ENCODE results near the gene CUL5. TPM values are rescaled to one million over a fixed set of nuclear protein-coding genes. Genes with fewer than 3 reads are reported as not detected.
"Not testable (repeated sequence)": the region's sequence is repeated elsewhere in the genome, so short reads cannot be mapped to it uniquely, and the experiment has no call there.

Gene CUL5
- total RNA-seq, 1 experiment from 2014 or later, result 75.4 TPM

DNA sequence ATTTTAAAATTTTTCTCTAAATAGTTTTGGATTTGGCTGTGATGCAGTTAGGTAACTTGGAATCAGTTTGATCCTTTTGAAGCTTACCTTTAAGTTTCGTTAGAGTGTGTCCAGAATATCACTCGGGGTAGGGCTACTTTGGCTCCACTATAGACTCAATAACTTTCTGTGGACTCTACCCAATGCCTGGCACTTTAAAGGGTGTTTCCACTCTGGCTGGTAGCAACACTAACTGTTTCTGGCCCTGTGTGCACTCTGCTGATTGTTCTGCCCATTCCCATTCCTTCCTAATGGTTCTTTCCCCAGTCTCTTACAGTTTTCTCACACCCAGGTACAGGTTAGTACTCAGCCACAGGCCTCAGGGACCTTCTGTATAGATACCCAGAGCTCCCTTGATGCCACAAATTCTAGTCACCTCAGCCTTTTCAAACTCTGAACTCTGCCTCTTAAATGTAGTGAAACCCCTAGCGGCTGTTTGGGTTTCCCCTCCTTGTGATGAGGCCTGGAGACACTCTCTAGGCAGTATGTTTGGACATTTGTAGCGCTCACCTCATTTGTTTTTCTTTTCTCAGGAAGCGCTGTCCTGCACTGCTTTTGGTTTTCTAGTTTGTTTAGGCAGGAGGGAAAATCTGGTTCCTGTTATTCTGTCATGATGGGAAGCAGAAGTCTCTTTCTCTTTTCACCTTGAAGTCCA, 16.8 kb downstream of the CUL5 start:
- Mint-ChIP-seq H3K36me3 (ENCODE audit: insufficient read depth, unreplicated experiment) (peaks cover 10% of the 10 kb centered on the region), H3K4me1 (ENCODE audit: low read depth, unreplicated experiment) (peaks cover 14% of the 10 kb centered on the region), H3K27me3 (ENCODE audit: insufficient read depth, unreplicated experiment) (no peaks in the 10 kb centered on the region), H3K9me3 (ENCODE audit: unreplicated experiment) (no peaks in the 10 kb centered on the region), H3K27ac (ENCODE audit: unreplicated experiment) (no peak overlapping the region), H3K4me3 (ENCODE audit: unreplicated experiment) (no peak overlapping the region)
- CTCF ChIA-PET, result interaction anchor here (0.6 kb wide), 1 partner anchor 625 kb away, joined by 3 read pairs; no protein-coding TSS in a partner anchor
- Histone ChIP-seq H3K36me3 (ENCODE audit: control insufficient read depth, insufficient read depth, low read length) (no peaks in the 10 kb centered on the region), H3K4me1 (no peaks in the 10 kb centered on the region), H3K9me3 (no peaks in the 10 kb centered on the region), H3K27me3 (replicated peaks; ENCODE audit: control insufficient read depth, insufficient read depth, low read length) (no peaks in the 10 kb centered on the region), H3K4me3 (ENCODE audit: low read depth, low read length) (no peak overlapping the region)
- intact Hi-C loops (cut with micrococcal nuclease; ENCODE audit: unreplicated experiment), result no loop called here
- DNase-seq, result no peak
- TF ChIP-seq, protein P1, sequence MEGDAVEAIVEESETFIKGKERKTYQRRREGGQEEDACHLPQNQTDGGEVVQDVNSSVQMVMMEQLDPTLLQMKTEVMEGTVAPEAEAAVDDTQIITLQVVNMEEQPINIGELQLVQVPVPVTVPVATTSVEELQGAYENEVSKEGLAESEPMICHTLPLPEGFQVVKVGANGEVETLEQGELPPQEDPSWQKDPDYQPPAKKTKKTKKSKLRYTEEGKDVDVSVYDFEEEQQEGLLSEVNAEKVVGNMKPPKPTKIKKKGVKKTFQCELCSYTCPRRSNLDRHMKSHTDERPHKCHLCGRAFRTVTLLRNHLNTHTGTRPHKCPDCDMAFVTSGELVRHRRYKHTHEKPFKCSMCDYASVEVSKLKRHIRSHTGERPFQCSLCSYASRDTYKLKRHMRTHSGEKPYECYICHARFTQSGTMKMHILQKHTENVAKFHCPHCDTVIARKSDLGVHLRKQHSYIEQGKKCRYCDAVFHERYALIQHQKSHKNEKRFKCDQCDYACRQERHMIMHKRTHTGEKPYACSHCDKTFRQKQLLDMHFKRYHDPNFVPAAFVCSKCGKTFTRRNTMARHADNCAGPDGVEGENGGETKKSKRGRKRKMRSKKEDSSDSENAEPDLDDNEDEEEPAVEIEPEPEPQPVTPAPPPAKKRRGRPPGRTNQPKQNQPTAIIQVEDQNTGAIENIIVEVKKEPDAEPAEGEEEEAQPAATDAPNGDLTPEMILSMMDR (IDR thresholded peaks at IDR 0.05; ENCODE audit: insufficient read depth in 1 of 2, low read depth in 1 of 2, low read length in 1 of 2, severe bottlenecking in 1 of 2, unreplicated experiment in 1 of 2), result no peak
- POLR2A ChIA-PET, result no interaction called here
- BruUV-seq (replicated peaks), result no TSS peak

DNA sequence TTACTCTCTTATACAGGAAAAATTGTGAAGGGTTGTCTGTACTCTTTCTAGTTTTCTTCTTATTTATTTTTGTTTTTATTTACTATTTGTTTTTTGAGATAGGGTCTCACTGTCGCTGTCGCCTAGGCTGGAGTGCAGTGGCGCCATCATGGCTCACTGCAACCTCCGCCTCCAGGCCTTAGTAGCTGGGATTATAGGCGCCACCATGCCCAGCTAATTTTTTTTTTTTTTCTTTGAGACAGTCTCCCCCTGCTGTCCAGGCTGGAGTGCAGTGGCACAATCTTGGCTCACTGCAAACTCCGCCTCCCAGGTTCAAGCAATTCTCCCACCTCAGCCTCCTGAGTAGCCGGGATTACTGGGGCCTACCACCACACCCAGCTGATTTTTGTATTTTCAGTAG, 18.4 kb downstream of the CUL5 start:
- Mint-ChIP-seq H3K4me3 (ENCODE audit: unreplicated experiment) (no peak overlapping the region), H3K4me1 (ENCODE audit: low read depth, unreplicated experiment) (peaks cover 14% of the 10 kb centered on the region), H3K27me3 (ENCODE audit: insufficient read depth, unreplicated experiment) (no peaks in the 10 kb centered on the region), H3K36me3 (ENCODE audit: insufficient read depth, unreplicated experiment) (peaks cover 24% of the 10 kb centered on the region), H3K9me3 (ENCODE audit: unreplicated experiment) (no peaks in the 10 kb centered on the region), H3K27ac (ENCODE audit: unreplicated experiment) (no peak overlapping the region)
- Histone ChIP-seq H3K4me3 (ENCODE audit: low read depth, low read length) (no peak overlapping the region), H3K4me1 (no peaks in the 10 kb centered on the region), H3K36me3 (ENCODE audit: control insufficient read depth, insufficient read depth, low read length) (no peaks in the 10 kb centered on the region), H3K9me3 (no peaks in the 10 kb centered on the region), H3K27me3 (replicated peaks; ENCODE audit: control insufficient read depth, insufficient read depth, low read length) (no peaks in the 10 kb centered on the region)
- TF ChIP-seq, protein P1 (IDR thresholded peaks at IDR 0.05; ENCODE audit: insufficient read depth in 1 of 2, low read depth in 1 of 2, low read length in 1 of 2, severe bottlenecking in 1 of 2, unreplicated experiment in 1 of 2), result peak in 1 of 2 experiments; percentile 22
- intact Hi-C loops (cut with micrococcal nuclease; ENCODE audit: unreplicated experiment), result no loop called here
- no TSS peak for BruUV-seq (replicated peaks)
- ChIA-PET POLR2A (no interaction called here), CTCF (interaction anchor here (0.9 to 1.0 kb wide), 2 partner anchors 10 to 18 kb away, joined by 3 to 10 read pairs; partner anchors contain the start of gene CUL5)
- DNase-seq, result peak in 1 of 2 experiments; percentile 35

DNA sequence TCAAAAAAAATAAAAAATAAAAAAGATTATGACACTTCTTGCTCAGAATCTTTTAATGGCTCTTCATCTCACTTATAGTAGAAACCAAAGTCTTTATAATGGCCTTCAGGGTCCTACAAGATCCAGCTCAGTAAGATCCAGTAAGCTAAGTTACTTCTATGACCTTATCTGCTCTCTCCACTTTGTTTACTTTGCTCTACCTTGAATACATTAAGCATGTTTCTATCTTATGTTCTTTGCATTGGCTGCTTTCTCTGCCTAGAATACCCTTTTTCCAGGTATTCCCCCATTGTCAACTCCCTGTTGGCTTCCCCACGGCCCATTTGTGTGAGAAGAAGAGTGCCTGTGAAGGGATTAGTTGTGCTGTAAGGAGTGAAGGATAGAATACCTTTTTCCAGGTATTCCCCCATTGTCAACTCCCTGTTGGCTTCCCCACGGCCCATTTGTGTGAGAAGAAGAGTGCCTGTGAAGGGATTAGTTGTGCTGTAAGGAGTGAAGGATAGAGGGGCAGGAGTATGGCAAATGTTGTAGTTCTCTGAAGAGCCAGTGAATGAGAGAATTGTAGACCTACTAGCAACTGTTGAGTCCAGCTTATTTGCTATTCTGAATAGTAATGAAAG, 20.2 kb downstream of the CUL5 start:
- CTCF ChIA-PET; DNase-seq; H3K27me3 ChIP-seq (replicated peaks; ENCODE audit: control insufficient read depth, insufficient read depth, low read length); H3K36me3 ChIP-seq (ENCODE audit: control insufficient read depth, insufficient read depth, low read length); POLR2A ChIA-PET; H3K9me3 ChIP-seq; H3K4me3 ChIP-seq (ENCODE audit: low read depth, low read length); H3K4me3 Mint-ChIP-seq (ENCODE audit: unreplicated experiment); H3K27me3 Mint-ChIP-seq (ENCODE audit: insufficient read depth, unreplicated experiment); BruUV-seq (replicated peaks); H3K9me3 Mint-ChIP-seq (ENCODE audit: unreplicated experiment); H3K4me1 ChIP-seq; H3K27ac Mint-ChIP-seq (ENCODE audit: unreplicated experiment); intact Hi-C loops (cut with micrococcal nuclease; ENCODE audit: unreplicated experiment): not testable (repeated sequence)
- Mint-ChIP-seq H3K4me1 (ENCODE audit: low read depth, unreplicated experiment) (peaks cover 14% of the 10 kb centered on the region), H3K36me3 (ENCODE audit: insufficient read depth, unreplicated experiment) (peaks cover 43% of the 10 kb centered on the region)

DNA sequence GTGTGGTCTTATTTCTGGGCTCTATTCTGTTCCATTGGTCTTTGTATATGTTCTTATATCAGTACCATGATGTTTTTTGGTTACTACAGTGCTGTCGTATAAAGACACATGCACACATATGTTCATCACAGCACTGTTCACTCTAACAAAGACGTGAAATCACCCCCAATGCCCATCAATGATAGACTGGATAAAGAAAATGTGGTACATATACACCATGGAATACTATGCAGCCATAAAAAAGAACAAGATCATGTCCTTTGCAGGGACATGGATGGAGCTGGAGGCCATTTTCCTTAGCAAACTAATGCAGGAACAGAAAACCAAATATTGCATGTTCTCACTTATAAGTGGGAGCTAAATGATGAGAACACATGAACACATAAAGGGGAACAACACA, 22.9 kb downstream of the CUL5 start:
- H3K27me3 ChIP-seq (replicated peaks; ENCODE audit: control insufficient read depth, insufficient read depth, low read length); H3K4me3 ChIP-seq (ENCODE audit: low read depth, low read length); BruUV-seq (replicated peaks); H3K36me3 ChIP-seq (ENCODE audit: control insufficient read depth, insufficient read depth, low read length); H3K4me3 Mint-ChIP-seq (ENCODE audit: unreplicated experiment); H3K27me3 Mint-ChIP-seq (ENCODE audit: insufficient read depth, unreplicated experiment); intact Hi-C loops (cut with micrococcal nuclease; ENCODE audit: unreplicated experiment); DNase-seq; CTCF ChIA-PET; H3K9me3 Mint-ChIP-seq (ENCODE audit: unreplicated experiment); H3K9me3 ChIP-seq; H3K4me1 ChIP-seq; POLR2A ChIA-PET; H3K27ac Mint-ChIP-seq (ENCODE audit: unreplicated experiment): not testable (repeated sequence)
- Mint-ChIP-seq H3K36me3 (ENCODE audit: insufficient read depth, unreplicated experiment) (peaks cover 68% of the 10 kb centered on the region), H3K4me1 (ENCODE audit: low read depth, unreplicated experiment) (peaks cover 14% of the 10 kb centered on the region)
